HepG2 (cell line): Measurements from ENCODE around the gene DPEP1. TPM values are rescaled to one million over a fixed set of nuclear protein-coding genes. Genes with fewer than 3 reads are reported as not detected.

Source experiments
- CAMTA2 ChIP-seq: sonication (generic); formaldehyde crosslinking; IDR thresholded peaks from 2 replicates; pipeline ENCODE4 v1.4.0; 2020; ENCODE audit warnings: mild to moderate bottlenecking, missing genetic modification reagents, borderline replicate concordance
- FOXJ3 ChIP-seq: sonication (generic); formaldehyde crosslinking; IDR thresholded peaks from 2 replicates; pipeline ENCODE4 v1.4.0; 2020; ENCODE audit warnings: missing genetic modification reagents, mild to moderate bottlenecking, borderline replicate concordance
- IRF9 ChIP-seq: sonication (generic); formaldehyde crosslinking; IDR thresholded peaks from 2 replicates; pipeline ENCODE4 v1.8.0; 2022; ENCODE audit warnings: missing genetic modification reagents, mild to moderate bottlenecking, borderline replicate concordance
- MTERF4 ChIP-seq: sonication (generic); formaldehyde crosslinking; IDR thresholded peaks from 2 replicates; pipeline ENCODE4 v1.8.0; 2023; ENCODE audit warnings: mild to moderate bottlenecking, missing genetic modification reagents
- ZNF101 ChIP-seq: sonication (generic); formaldehyde crosslinking; IDR thresholded peaks from 2 replicates; pipeline ENCODE4 v1.4.0; 2020; ENCODE audit warnings: mild to moderate bottlenecking, low read depth, missing genetic modification reagents, borderline replicate concordance
- ZNF17 ChIP-seq: sonication (generic); formaldehyde crosslinking; IDR thresholded peaks from 2 replicates; pipeline ENCODE4 v1.5.0; 2020; ENCODE audit warnings: mild to moderate bottlenecking, missing genetic modification reagents
- ZNF484 ChIP-seq: sonication (generic); formaldehyde crosslinking; IDR thresholded peaks from 2 replicates; pipeline ENCODE4 v1.5.1; 2020; ENCODE audit warnings: mild to moderate bottlenecking, low read depth, missing genetic modification reagents, borderline replicate concordance
- ZNF569 ChIP-seq: sonication (generic); formaldehyde crosslinking; IDR thresholded peaks from 2 replicates; pipeline ENCODE4 v1.5.0; 2020; ENCODE audit warnings: mild to moderate bottlenecking, missing genetic modification reagents, moderate library complexity, borderline replicate concordance
- ZNF572 ChIP-seq: sonication (generic); formaldehyde crosslinking; IDR thresholded peaks from 2 replicates; pipeline ENCODE4 v1.5.1; 2020; ENCODE audit warnings: mild to moderate bottlenecking, missing genetic modification reagents
- ZNF720 ChIP-seq: sonication (generic); formaldehyde crosslinking; IDR thresholded peaks from 2 replicates; pipeline ENCODE4 v1.4.0; 2020; ENCODE audit warnings: missing genetic modification reagents
- polyA plus RNA-seq, 8 experiments: library from polyadenylated mRNA; depleted of rRNA in 3 of 8; stranded (reverse) in 7 of 8; unstranded in 1 of 8; fragments of >200 nt; fragmentation: Illumina TruSeq in 4 of 8; extraction: Trizol in 4 of 8; gene quantifications; 2 replicates each; pipeline versions ENCODE4 v1.2.1 to v1.2.3, GENCODE V29; 2011 to 2016; ENCODE audit warnings: low read depth in 4 of 8, missing spikeins in 1 of 8, mixed read lengths in 1 of 8; ENCODE audit not compliant: insufficient read depth in 1 of 8
- total RNA-seq, 5 experiments: library from RNA; depleted of rRNA; stranded (reverse); fragments of >200 nt; fragmentation: Illumina TruSeq; extraction: Trizol; gene quantifications; 2 replicates each; pipeline ENCODE4 v1.2.3, GENCODE V29; 2016; ENCODE audit warnings: low read depth in 1 of 5
- TF ChIP-seq, protein P1 (sequence below): sonication (generic); formaldehyde crosslinking; IDR thresholded peaks from 2 replicates; pipeline ENCODE4 v1.5.1; 2020; ENCODE audit warnings: missing genetic modification reagents, mild to moderate bottlenecking, borderline replicate concordance
- TF ChIP-seq, protein P2 (sequence below): sonication (generic); formaldehyde crosslinking; IDR thresholded peaks from 2 replicates; pipeline ENCODE4 v1.9.0; 2021; ENCODE audit warnings: mild to moderate bottlenecking, missing genetic modification reagents
- TF ChIP-seq, protein P3 (sequence below): sonication (generic); formaldehyde crosslinking; IDR thresholded peaks from 2 replicates; pipeline ENCODE4 v1.4.0; 2020; ENCODE audit warnings: missing genetic modification reagents

Gene DPEP1
- total and polyA plus RNA-seq, 2 of the 13 experiments (the other 11 are each of a cell fraction or from before 2014, with no cell fraction given) = 37.6 to 52.2 TPM

- TF ChIP-seq, protein P1, sequence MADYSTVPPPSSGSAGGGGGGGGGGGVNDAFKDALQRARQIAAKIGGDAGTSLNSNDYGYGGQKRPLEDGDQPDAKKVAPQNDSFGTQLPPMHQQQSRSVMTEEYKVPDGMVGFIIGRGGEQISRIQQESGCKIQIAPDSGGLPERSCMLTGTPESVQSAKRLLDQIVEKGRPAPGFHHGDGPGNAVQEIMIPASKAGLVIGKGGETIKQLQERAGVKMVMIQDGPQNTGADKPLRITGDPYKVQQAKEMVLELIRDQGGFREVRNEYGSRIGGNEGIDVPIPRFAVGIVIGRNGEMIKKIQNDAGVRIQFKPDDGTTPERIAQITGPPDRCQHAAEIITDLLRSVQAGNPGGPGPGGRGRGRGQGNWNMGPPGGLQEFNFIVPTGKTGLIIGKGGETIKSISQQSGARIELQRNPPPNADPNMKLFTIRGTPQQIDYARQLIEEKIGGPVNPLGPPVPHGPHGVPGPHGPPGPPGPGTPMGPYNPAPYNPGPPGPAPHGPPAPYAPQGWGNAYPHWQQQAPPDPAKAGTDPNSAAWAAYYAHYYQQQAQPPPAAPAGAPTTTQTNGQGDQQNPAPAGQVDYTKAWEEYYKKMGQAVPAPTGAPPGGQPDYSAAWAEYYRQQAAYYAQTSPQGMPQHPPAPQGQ = no peak
- TF ChIP-seq ZNF720 (CRISPR knock-in tag) (no peak), MTERF4 (CRISPR knock-in tag) (no peak), FOXJ3 (CRISPR knock-in tag) (no peak), ZNF101 (no peak), ZNF569 (CRISPR knock-in tag) (no peak), ZNF484 (CRISPR knock-in tag) (no peak), CAMTA2 (0 out of 2 replicates have a peak, but pooled peaks have one; percentile 69), IRF9 (CRISPR knock-in tag) (no peak), ZNF572 (CRISPR knock-in tag) (peak; percentile 93; the same call in 1 of the 2 replicates), ZNF17 (CRISPR knock-in tag) (no peak)
- TF ChIP-seq, protein P2, sequence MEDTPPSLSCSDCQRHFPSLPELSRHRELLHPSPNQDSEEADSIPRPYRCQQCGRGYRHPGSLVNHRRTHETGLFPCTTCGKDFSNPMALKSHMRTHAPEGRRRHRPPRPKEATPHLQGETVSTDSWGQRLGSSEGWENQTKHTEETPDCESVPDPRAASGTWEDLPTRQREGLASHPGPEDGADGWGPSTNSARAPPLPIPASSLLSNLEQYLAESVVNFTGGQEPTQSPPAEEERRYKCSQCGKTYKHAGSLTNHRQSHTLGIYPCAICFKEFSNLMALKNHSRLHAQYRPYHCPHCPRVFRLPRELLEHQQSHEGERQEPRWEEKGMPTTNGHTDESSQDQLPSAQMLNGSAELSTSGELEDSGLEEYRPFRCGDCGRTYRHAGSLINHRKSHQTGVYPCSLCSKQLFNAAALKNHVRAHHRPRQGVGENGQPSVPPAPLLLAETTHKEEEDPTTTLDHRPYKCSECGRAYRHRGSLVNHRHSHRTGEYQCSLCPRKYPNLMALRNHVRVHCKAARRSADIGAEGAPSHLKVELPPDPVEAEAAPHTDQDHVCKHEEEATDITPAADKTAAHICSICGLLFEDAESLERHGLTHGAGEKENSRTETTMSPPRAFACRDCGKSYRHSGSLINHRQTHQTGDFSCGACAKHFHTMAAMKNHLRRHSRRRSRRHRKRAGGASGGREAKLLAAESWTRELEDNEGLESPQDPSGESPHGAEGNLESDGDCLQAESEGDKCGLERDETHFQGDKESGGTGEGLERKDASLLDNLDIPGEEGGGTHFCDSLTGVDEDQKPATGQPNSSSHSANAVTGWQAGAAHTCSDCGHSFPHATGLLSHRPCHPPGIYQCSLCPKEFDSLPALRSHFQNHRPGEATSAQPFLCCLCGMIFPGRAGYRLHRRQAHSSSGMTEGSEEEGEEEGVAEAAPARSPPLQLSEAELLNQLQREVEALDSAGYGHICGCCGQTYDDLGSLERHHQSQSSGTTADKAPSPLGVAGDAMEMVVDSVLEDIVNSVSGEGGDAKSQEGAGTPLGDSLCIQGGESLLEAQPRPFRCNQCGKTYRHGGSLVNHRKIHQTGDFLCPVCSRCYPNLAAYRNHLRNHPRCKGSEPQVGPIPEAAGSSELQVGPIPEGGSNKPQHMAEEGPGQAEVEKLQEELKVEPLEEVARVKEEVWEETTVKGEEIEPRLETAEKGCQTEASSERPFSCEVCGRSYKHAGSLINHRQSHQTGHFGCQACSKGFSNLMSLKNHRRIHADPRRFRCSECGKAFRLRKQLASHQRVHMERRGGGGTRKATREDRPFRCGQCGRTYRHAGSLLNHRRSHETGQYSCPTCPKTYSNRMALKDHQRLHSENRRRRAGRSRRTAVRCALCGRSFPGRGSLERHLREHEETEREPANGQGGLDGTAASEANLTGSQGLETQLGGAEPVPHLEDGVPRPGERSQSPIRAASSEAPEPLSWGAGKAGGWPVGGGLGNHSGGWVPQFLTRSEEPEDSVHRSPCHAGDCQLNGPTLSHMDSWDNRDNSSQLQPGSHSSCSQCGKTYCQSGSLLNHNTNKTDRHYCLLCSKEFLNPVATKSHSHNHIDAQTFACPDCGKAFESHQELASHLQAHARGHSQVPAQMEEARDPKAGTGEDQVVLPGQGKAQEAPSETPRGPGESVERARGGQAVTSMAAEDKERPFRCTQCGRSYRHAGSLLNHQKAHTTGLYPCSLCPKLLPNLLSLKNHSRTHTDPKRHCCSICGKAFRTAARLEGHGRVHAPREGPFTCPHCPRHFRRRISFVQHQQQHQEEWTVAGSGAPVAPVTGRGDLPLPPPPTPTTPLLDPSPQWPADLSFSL (CRISPR knock-in tag) = no peak
- TF ChIP-seq, protein P3, sequence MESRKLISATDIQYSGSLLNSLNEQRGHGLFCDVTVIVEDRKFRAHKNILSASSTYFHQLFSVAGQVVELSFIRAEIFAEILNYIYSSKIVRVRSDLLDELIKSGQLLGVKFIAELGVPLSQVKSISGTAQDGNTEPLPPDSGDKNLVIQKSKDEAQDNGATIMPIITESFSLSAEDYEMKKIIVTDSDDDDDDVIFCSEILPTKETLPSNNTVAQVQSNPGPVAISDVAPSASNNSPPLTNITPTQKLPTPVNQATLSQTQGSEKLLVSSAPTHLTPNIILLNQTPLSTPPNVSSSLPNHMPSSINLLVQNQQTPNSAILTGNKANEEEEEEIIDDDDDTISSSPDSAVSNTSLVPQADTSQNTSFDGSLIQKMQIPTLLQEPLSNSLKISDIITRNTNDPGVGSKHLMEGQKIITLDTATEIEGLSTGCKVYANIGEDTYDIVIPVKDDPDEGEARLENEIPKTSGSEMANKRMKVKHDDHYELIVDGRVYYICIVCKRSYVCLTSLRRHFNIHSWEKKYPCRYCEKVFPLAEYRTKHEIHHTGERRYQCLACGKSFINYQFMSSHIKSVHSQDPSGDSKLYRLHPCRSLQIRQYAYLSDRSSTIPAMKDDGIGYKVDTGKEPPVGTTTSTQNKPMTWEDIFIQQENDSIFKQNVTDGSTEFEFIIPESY (CRISPR knock-in tag) = no peak
Observed at GRCh38 chr16:89658221-89658879, 44.9 kb downstream of the DPEP1 start (continued).
